K562 (cell line): Measurements from ENCODE around the gene COL20A1. TPM values are rescaled to one million over a fixed set of nuclear protein-coding genes. Genes with fewer than 3 reads are reported as not detected.

Experiments used
- ATAC-seq: fragments of 200-7000 bp; cut with Tn5 transposase; 3 replicates; pipeline ENCODE4 v1.9.1; 2020; ENCODE audit warnings: moderate library complexity
- BruUV-seq: library from RNA; stranded (reverse); fragments of 400-500 nt; replicated peaks from 2 replicates; lab custom pipeline; 2021; lab: Mats Ljungman, UMichigan
- CTCF ChIA-PET: fragments of 300-600 bp; formaldehyde crosslinking; extraction: SDS; loops from one replicate; lab custom pipeline; 2021; ENCODE audit warnings: low intra/inter-chr PET ratio; lab: Yijun Ruan, JAX
- POLR2A ChIA-PET: fragments of 300-600, 350-650 bp; sonication (Branson Sonifier 250); formaldehyde crosslinking; extraction: SDS; loops from one replicate; lab custom pipeline; 2021; ENCODE audit warnings: antibody characterized with exemption, inconsistent platforms; lab: Yijun Ruan, JAX
- DNase-seq, 4 experiments: peaks; one replicate each; pipeline versions ENCODE4 v3.0.0 to v3.0.0-alpha.2; 2011 to 2018; ENCODE audit warnings: low spot score in 3 of 4, mixed read lengths in 3 of 4; ENCODE audit errors: extremely low read depth in 1 of 4
- FAIRE-seq: peaks from 2 replicates; lab custom pipeline; 2011; peaks lifted over from hg19 to GRCh38; lab: Jason Lieb, UNC
- H2AFZ ChIP-seq: 2 replicates; pipeline ENCODE4 v1.6.0; 2011; ENCODE audit warnings: low read depth, low read length, control low read depth, inconsistent platforms
- H3K27ac ChIP-seq: fragments of 200-600 bp; 3 replicates; pipeline ENCODE4 v1.8.0; 2011; ENCODE audit warnings: low read depth, mild to moderate bottlenecking, control low read depth, inconsistent platforms, low read length, moderate library complexity, mixed read lengths; ENCODE audit errors: extremely low read depth
- H3K27me3 ChIP-seq, 2 experiments: fragments of 300-600 bp in 1 of 2; 2 replicates in 1 of 2; 3 replicates in 1 of 2; pipeline versions ENCODE4 v1.6.0 to v1.8.0; 2011; ENCODE audit warnings: inconsistent platforms in 2 of 2, low read length in 2 of 2, mild to moderate bottlenecking in 1 of 2, mixed read lengths in 1 of 2, moderate library complexity in 1 of 2; ENCODE audit not compliant: control insufficient read depth in 2 of 2, insufficient read depth in 2 of 2
- H3K36me3 ChIP-seq: fragments of 300-600 bp; 3 replicates; pipeline ENCODE4 v1.8.0; 2011; ENCODE audit warnings: mild to moderate bottlenecking, low read length, inconsistent platforms; ENCODE audit not compliant: control insufficient read depth, insufficient read depth
- H3K4me1 ChIP-seq, 2 experiments: fragments of 200-600 bp in 1 of 2; replicated peaks in 1 of 2; 2 replicates in 1 of 2; 3 replicates in 1 of 2; pipeline versions ENCODE4 v1.5.1 to v1.8.0; 2011; ENCODE audit warnings: inconsistent platforms in 2 of 2, low read length in 2 of 2, mild to moderate bottlenecking in 1 of 2, mixed read lengths in 1 of 2, moderate library complexity in 1 of 2; ENCODE audit not compliant: control insufficient read depth in 2 of 2, insufficient read depth in 2 of 2
- H3K4me2 ChIP-seq: 2 replicates; pipeline ENCODE4 v1.6.1; 2011; ENCODE audit warnings: low read length, control low read depth, inconsistent platforms, mixed read lengths; ENCODE audit not compliant: insufficient read depth
- H3K4me3 ChIP-seq: fragments of 200-600 bp; sonication (generic), shearing (Covaris generic); 2 replicates; pipeline ENCODE4 v1.5.1; 2016; ENCODE audit warnings: control low read depth, inconsistent platforms
- H3K79me2 ChIP-seq: fragments of 200-600 bp; 3 replicates; pipeline ENCODE4 v1.8.0; 2011; ENCODE audit warnings: low read length, inconsistent platforms; ENCODE audit not compliant: control insufficient read depth, insufficient read depth
- H3K9ac ChIP-seq, 2 experiments: 2 replicates each; pipeline versions ENCODE4 v1.6.0 to v1.6.1; 2011; ENCODE audit warnings: low read depth in 2 of 2, low read length in 2 of 2, control low read depth in 1 of 2, inconsistent platforms in 1 of 2, mild to moderate bottlenecking in 1 of 2, mixed read lengths in 1 of 2; ENCODE audit not compliant: insufficient read depth in 1 of 2
- H3K9me1 ChIP-seq: one replicate; pipeline ENCODE4 v1.6.0; 2011; ENCODE audit warnings: inconsistent platforms, mild to moderate bottlenecking, low read length, moderate library complexity; ENCODE audit not compliant: control insufficient read depth, insufficient read depth
- H3K9me3 ChIP-seq: replicated peaks from 2 replicates; pipeline ENCODE4 v1.5.1; 2011; ENCODE audit warnings: low read depth, low read length, inconsistent platforms; ENCODE audit not compliant: control insufficient read depth, insufficient read depth
- H4K20me1 ChIP-seq: replicated peaks from 2 replicates; pipeline ENCODE4 v1.6.1; 2011; ENCODE audit warnings: low read length, inconsistent platforms, mixed read lengths; ENCODE audit not compliant: control insufficient read depth, insufficient read depth
- ELF1 ChIP-seq: fragments of 200-800 bp; sonication (Bioruptor generic); IDR thresholded peaks from 2 replicates; pipeline ENCODE4 v1.6.1; 2016; ENCODE audit warnings: missing genetic modification characterization, missing compliant biosample characterization
- HDAC2 ChIP-seq: fragments of 450-650 bp; IDR thresholded peaks from 2 replicates; pipeline ENCODE4 v1.6.1; 2016; ENCODE audit warnings: mild to moderate bottlenecking
- HNRNPLL ChIP-seq: fragments of 200-400 bp; formaldehyde crosslinking; IDR thresholded peaks from 2 replicates; pipeline ENCODE4 v1.6.1; 2017; ENCODE audit warnings: low read length, low read depth, mild to moderate bottlenecking; ENCODE audit not compliant: poor library complexity, severe bottlenecking
- MBD2 ChIP-seq: sonication (generic); IDR thresholded peaks from 2 replicates; pipeline ENCODE4 v1.6.1; 2016; ENCODE audit warnings: low read depth, borderline replicate concordance
- MEIS2 ChIP-seq: fragments of 450-650 bp; IDR thresholded peaks from 2 replicates; pipeline ENCODE4 v1.6.1; 2014; ENCODE audit warnings: mild to moderate bottlenecking; ENCODE audit not compliant: partially characterized antibody
- MYBL2 ChIP-seq, 2 experiments: fragments of 450-650 bp in 1 of 2; sonication (generic) in 1 of 2; formaldehyde crosslinking in 1 of 2; IDR thresholded peaks; 2 replicates each; pipeline versions ENCODE4 v1.6.1 to v1.8.1; 2017 to 2022; ENCODE audit warnings: borderline replicate concordance in 1 of 2, inconsistent platforms in 1 of 2, low read depth in 1 of 2, mild to moderate bottlenecking in 1 of 2, missing genetic modification reagents in 1 of 2, moderate library complexity in 1 of 2
- NEUROD1 ChIP-seq: fragments of 150-350 bp; IDR thresholded peaks from 2 replicates; pipeline ENCODE4 v1.6.1; 2014; ENCODE audit warnings: borderline replicate concordance, low read length, low read depth; ENCODE audit not compliant: partially characterized antibody
- NFE2L1 ChIP-seq: fragments of 450-650 bp; IDR thresholded peaks from 2 replicates; pipeline ENCODE4 v1.6.1; 2016; ENCODE audit warnings: missing genetic modification characterization, low read depth, mild to moderate bottlenecking, missing compliant biosample characterization, moderate library complexity, borderline replicate concordance
- SRSF1 ChIP-seq: fragments of 200-400 bp; formaldehyde crosslinking; IDR thresholded peaks from 2 replicates; pipeline ENCODE4 v1.6.1; 2017; ENCODE audit warnings: mild to moderate bottlenecking, low read depth, low read length, moderate library complexity
- TRIM28 ChIP-seq: fragments of 450-650 bp; IDR thresholded peaks from 2 replicates; pipeline ENCODE4 v1.6.1; 2017
- YY1 ChIP-seq, 3 experiments: IDR thresholded peaks; 2 replicates each; pipeline ENCODE4 v1.6.1; 2011; ENCODE audit warnings: low read length in 2 of 3, mild to moderate bottlenecking in 2 of 3, moderate library complexity in 2 of 3, borderline replicate concordance in 1 of 3, control low read depth in 1 of 3, low read depth in 1 of 3; ENCODE audit not compliant: insufficient read depth in 3 of 3, insufficient replicate concordance in 2 of 3, control insufficient read depth in 1 of 3, insufficient read length in 1 of 3; ENCODE audit errors: extremely low read depth in 1 of 3
- ZBTB17 ChIP-seq: fragments of 450-650 bp; formaldehyde crosslinking; IDR thresholded peaks from 2 replicates; pipeline ENCODE4 v1.4.0; 2020; ENCODE audit warnings: mild to moderate bottlenecking
- ZNF589 ChIP-seq: fragments of 200-800 bp; sonication (Bioruptor generic); IDR thresholded peaks from 2 replicates; pipeline ENCODE4 v1.6.1; 2016; ENCODE audit warnings: low read depth, missing genetic modification characterization, missing compliant biosample characterization
- ZNF668 ChIP-seq: fragments of 250-450 bp; sonication (Bioruptor Pico); IDR thresholded peaks from 2 replicates; pipeline ENCODE4 v1.8.0; 2022; ENCODE audit warnings: mild to moderate bottlenecking, inconsistent platforms
- WGBS: fragments of 100-300 bp; shearing (Covaris generic); methylation state at CpG from one replicate; pipeline ENCODE4 v1.1.6; 2016; ENCODE audit warnings: low coverage, mixed read lengths; ENCODE audit not compliant: insufficient coverage; ENCODE audit errors: missing lambda C conversion rate; 5-methylcytosine and 5-hydroxymethylcytosine counted together
- in situ Hi-C: fragments of 300-500 bp; cut with MboI; formaldehyde crosslinking; loops from 4 replicates; pipeline ENCODE4 v1.15.0; 2018; ENCODE audit warnings: inconsistent platforms, mixed read lengths
- intact Hi-C: fragments of 100-400 bp; cut with micrococcal nuclease; formaldehyde crosslinking; loops from 2 replicates; pipeline ENCODE4 v1.14.2; 2022
- polyA plus RNA-seq, 8 experiments: library from polyadenylated mRNA; depleted of rRNA in 4 of 8; stranded (reverse) in 5 of 8; unstranded in 3 of 8; fragments of >200 nt; fragmentation: Nextera tagmentation in 2 of 8; fragmentation: Illumina TruSeq in 1 of 8; extraction: Ambion mirVana in 2 of 8; extraction: Trizol in 1 of 8; gene quantifications; 2 replicates each; pipeline versions ENCODE4 v1.2.1 to v1.2.3, GENCODE V29; 2011 to 2014; ENCODE audit warnings: inconsistent platforms in 1 of 8, missing spikeins in 1 of 8
- total RNA-seq, 7 experiments: library from RNA; depleted of rRNA in 6 of 7; stranded (reverse); fragments of >200 nt in 6 of 7; fragmentation: Illumina TruSeq in 2 of 7; extraction: Trizol in 2 of 7; gene quantifications; 2 replicates each; pipeline versions ENCODE4 v1.2.1 to v1.2.3, GENCODE V29; 2011 to 2021; ENCODE audit warnings: low replicate concordance in 1 of 7
- TF ChIP-seq, protein P1 (sequence below): fragments of 450-650 bp; IDR thresholded peaks from 2 replicates; pipeline ENCODE4 v1.6.1; 2016; ENCODE audit warnings: mild to moderate bottlenecking
- TF ChIP-seq, protein P2 (sequence below): sonication (generic); formaldehyde crosslinking; IDR thresholded peaks from 2 replicates; pipeline ENCODE4 v1.9.0; 2022; ENCODE audit warnings: mild to moderate bottlenecking, missing genetic modification reagents
- TF ChIP-seq, protein P3 (sequence below): fragments of 450-650 bp; formaldehyde crosslinking; IDR thresholded peaks from 2 replicates; pipeline ENCODE4 v1.4.0; 2020; ENCODE audit warnings: mild to moderate bottlenecking

Gene COL20A1
- total and polyA plus RNA-seq, 9 of the 15 experiments (the other 6 are each of a cell fraction or from before 2014, with no cell fraction given): not detected

- Histone ChIP-seq H3K36me3 (no peaks in the 10 kb centered on the region), H3K4me1 (peaks cover 0 to 8% of the 10 kb centered on the region in 2 experiments; a peak in 2 of 5 replicates), H3K9me1 (no peaks in the 10 kb centered on the region), H2AFZ (no peak overlapping the region), H4K20me1 (no peaks in the 10 kb centered on the region; the same call in 1 of the 2 replicates), H3K4me2 (no peak overlapping the region), H3K27ac (no peak overlapping the region), H3K9me3 (no peaks in the 10 kb centered on the region), H3K9ac (no peak overlapping the region), H3K4me3 (no peak overlapping the region)
- no TSS peak for BruUV-seq
- in situ Hi-C loops (no loop called here), intact Hi-C loops (no loop called here)
- CTCF ChIA-PET: no interaction called here
- POLR2A ChIA-PET: interaction anchor here (1.3 kb wide), 1 partner anchor 12 kb away, joined by 3 read pairs; no protein-coding TSS in a partner anchor
- FAIRE-seq (no peak), ATAC-seq (no peak), DNase-seq (no peak)
- WGBS: 0% methylated on average over 9 of the region's 11 CpGs
- no peak for TF ChIP-seq HDAC2
- no peak for TF ChIP-seq MYBL2 (IDR thresholded peaks at IDR 0.05; ENCODE audit: low read depth)
- no peak for TF ChIP-seq MYBL2 (CRISPR knock-in tag; IDR thresholded peaks at IDR 0.05; ENCODE audit: borderline replicate concordance)
- TF ChIP-seq, protein P1, sequence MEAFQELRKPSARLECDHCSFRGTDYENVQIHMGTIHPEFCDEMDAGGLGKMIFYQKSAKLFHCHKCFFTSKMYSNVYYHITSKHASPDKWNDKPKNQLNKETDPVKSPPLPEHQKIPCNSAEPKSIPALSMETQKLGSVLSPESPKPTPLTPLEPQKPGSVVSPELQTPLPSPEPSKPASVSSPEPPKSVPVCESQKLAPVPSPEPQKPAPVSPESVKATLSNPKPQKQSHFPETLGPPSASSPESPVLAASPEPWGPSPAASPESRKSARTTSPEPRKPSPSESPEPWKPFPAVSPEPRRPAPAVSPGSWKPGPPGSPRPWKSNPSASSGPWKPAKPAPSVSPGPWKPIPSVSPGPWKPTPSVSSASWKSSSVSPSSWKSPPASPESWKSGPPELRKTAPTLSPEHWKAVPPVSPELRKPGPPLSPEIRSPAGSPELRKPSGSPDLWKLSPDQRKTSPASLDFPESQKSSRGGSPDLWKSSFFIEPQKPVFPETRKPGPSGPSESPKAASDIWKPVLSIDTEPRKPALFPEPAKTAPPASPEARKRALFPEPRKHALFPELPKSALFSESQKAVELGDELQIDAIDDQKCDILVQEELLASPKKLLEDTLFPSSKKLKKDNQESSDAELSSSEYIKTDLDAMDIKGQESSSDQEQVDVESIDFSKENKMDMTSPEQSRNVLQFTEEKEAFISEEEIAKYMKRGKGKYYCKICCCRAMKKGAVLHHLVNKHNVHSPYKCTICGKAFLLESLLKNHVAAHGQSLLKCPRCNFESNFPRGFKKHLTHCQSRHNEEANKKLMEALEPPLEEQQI: no peak
- no peak for TF ChIP-seq ELF1 (tag)
- TF ChIP-seq ZNF589: no peak
- no peak for TF ChIP-seq NFE2L1 (tag)
- no peak for TF ChIP-seq MEIS2
- no peak for TF ChIP-seq ZNF668
- TF ChIP-seq, protein P2, sequence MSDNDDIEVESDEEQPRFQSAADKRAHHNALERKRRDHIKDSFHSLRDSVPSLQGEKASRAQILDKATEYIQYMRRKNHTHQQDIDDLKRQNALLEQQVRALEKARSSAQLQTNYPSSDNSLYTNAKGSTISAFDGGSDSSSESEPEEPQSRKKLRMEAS (CRISPR knock-in tag): no peak
- TF ChIP-seq NEUROD1: no peak
- no peak for TF ChIP-seq SRSF1
- TF ChIP-seq ZBTB17 (CRISPR knock-in tag): no peak
- TF ChIP-seq MBD2: no peak
- TF ChIP-seq HNRNPLL: no peak
- TF ChIP-seq, protein P3, sequence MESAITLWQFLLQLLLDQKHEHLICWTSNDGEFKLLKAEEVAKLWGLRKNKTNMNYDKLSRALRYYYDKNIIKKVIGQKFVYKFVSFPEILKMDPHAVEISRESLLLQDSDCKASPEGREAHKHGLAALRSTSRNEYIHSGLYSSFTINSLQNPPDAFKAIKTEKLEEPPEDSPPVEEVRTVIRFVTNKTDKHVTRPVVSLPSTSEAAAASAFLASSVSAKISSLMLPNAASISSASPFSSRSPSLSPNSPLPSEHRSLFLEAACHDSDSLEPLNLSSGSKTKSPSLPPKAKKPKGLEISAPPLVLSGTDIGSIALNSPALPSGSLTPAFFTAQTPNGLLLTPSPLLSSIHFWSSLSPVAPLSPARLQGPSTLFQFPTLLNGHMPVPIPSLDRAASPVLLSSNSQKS (CRISPR knock-in tag): no peak
- no peak for TF ChIP-seq YY1 (IDR thresholded peaks at IDR 0.05; ENCODE audit: borderline replicate concordance in 1 of 3, control insufficient read depth in 1 of 3, extremely low read depth in 1 of 3, insufficient read depth in 3 of 3, insufficient read length in 1 of 3, insufficient replicate concordance in 2 of 3, low read depth in 1 of 3, low read length in 2 of 3)
- no peak for TF ChIP-seq TRIM28
- TF ChIP-seq, all 486 proteins: peak for 0
- Histone ChIP-seq H3K27me3 (peaks cover 0 to 47% of the 10 kb centered on the region in 2 experiments; a peak in 2 of 5 replicates), H3K79me2 (no peaks in the 10 kb centered on the region)
Measured at GRCh38 chr20:63379296-63379695, 86.3 kb downstream of the COL20A1 start.
